HG03039 (cell line): ENCODE results near the gene CTDSP2.
"Not testable (repeated sequence)": the region's sequence is repeated elsewhere in the genome, so short reads cannot be mapped to it uniquely, and the experiment has no call there.

Experiments
- ATAC-seq: cut with Tn5 transposase; IDR thresholded peaks from one replicate; pipeline ENCODE4 v1.9.1; 2021; ENCODE audit warnings: mild to moderate bottlenecking, moderate library complexity; ENCODE audit not compliant: unreplicated experiment

Gene CTDSP2

GRCh38 chr12:57853864-57854556 is 7.5 kb upstream of the CTDSP2 start:
- ATAC-seq: no peak

DNA sequence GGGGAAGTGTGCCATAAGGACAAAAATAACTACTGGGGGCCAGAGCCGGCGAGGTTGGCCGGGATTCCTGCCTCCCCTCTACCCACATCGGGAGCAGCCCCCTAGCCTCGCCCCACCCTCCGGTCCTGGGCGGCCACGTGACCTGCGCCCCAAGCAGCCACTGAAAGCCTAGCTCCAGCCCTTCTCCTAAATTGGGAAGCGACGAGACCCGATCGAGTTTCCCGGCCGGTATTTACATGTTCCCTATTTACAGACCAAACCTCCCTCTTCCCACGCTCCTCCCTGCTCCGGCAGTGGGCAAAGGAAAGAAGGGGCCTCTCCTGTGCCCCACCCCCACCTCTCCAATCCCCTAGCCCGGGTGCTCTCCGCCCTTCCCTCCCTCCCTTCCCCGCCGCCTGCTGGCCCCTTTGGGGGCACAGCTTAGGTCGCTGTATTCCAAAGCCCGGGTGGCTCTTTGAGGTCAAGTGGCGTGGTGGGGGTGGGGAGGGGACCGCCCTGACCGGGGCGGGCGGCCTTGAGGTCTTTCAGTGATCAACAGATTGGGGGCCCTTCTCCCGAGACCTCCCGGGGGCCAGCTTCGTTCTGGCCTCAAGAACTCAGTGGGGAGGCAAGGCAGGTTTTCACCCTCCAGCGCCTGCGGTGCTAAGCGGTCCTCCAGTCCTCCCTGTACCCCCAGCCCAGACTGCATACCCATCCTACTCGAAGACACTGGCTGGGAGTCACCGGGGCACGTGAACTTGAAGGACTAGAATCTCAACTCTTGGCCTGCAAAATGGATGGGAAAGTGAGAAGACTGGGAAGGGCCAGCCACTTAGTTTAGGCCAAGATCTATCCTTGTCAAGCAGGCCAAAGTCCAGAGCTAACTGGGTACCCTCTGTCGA is 6.3 kb upstream of the CTDSP2 start:
- no peak for ATAC-seq

DNA sequence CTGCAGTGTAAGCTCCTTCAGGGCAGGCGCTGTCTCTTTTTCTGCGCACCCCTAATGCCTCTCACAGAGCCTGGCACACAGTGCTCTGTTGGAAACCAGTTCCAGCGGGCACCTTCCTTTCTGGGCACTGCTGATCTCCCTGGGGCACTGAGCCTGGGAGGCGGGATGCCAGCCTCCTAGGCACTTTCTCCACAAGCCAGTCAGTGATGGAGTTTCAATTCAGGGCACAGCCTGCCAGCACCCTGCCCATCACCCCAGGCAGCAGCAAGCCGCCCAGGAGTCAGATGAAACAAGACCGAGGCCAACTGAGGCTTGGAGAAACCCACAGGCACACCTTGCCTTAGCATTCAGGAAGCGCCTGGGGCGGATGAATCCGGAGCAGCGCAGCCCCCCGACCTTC is 5.7 kb upstream of the CTDSP2 start:
- ATAC-seq: no peak

DNA sequence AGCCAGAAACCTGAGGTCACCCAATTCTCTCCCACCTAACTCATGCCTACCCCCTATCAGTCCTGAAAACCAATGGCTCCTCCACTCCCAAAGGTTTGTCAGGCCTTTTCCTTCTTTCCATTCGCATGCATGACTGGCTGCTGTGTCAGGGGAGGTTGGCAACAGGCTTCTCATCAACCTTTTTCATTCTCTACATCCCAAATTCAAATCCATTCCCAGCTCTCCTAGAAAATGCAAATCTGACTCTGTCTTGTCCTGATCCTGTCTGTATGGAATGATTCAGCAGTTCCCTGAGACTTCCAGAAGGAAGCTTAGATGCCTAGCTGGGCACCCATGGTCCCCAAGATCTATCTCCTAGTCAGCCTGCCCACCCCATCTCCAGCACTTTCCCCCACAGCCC is 5.0 kb upstream of the CTDSP2 start:
- no peak for ATAC-seq

GRCh38 chr12:57850854-57851430 is 4.4 kb upstream of the CTDSP2 start:
- ATAC-seq: no peak

DNA sequence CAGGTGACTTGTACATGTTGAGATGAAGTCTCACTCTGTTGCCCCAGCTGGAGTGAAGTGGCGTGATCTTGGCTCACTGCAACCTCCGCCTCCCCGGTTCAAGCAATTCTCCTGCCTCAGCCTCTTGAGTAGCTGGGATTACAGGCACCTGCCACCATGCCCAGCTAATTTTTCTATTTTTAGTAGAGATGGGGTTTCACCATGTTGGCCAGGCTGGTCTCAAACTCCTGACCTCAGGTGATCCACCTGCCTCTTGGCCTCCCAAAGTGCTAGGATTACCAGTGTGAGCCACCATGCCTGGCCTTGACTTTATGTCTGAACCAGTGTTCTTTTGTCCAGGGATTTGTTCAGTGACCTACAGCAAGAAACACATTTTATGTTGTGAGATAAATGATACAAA is 2.9 kb upstream of the CTDSP2 start:
- ATAC-seq: not testable (repeated sequence)

DNA sequence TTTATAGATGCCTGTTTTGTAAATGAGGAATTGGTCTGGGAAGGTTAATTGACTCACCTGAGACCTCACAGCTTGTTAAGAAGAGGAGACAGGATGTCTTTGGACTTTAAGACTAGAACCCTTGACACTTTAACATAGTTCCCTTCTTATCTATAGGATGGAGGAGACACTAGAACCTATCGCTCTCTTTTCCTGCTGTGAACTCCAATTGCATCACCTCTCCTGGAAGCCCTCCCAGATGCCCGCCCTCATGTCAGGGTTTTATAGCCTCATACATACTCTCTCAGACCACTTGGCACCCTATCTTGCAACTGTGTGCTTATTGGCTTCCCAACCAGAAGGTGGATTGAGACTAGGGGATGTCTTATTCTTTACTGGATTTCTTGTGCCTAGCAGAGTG is 2.5 kb upstream of the CTDSP2 start:
- no peak for ATAC-seq

GRCh38 chr12:57848208-57848607 is 1.7 kb upstream of the CTDSP2 start:
- ATAC-seq: no peak

DNA sequence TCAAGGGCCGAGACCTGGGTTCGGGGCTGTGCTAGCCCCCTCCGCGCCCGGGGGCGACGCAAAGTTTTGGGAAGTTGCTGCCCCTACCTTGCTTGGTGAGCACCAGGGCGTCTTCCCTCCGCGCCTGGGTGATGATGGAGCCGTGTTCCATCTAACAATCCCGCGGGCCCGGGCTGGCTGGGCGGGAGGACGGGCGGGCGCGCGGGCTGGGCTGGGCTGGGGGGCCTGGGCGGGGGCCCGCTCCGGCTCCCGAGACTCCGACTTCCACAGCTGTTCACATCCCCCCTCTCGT is 298 bp downstream of the CTDSP2 start:
- ATAC-seq: peak; percentile 8

- peak; percentile 19 for ATAC-seq
These were observed 848 bp downstream of the CTDSP2 start for GRCh38 chr12:57845478-57846284.

- ATAC-seq: peak; percentile 14
These were observed 1.6 kb downstream of the CTDSP2 start for GRCh38 chr12:57844709-57845477.

- ATAC-seq: no peak
These were observed 3.9 kb downstream of the CTDSP2 start for GRCh38 chr12:57842342-57843294.

GRCh38 chr12:57841445-57841844 is 5.1 kb downstream of the CTDSP2 start:
- no peak for ATAC-seq

DNA sequence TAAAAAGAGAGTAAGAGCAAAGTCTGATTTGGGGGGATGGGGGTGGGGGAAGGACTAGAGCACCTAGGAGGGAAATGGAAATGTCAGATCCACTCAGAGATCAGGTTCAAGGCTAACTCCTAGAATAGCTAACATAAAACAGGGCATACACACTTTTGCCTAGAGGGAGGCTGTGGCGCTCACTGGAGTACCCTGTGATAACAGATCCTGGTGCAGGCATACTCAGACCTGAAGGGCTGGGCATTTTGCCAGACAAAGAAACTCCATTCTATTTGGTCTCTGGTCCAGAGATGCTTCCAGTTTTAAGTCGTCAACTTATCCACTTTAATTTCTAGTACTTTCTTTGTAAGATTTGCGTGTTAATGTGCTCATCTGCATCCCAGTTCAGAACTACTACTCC is 5.8 kb downstream of the CTDSP2 start:
- ATAC-seq: no peak

DNA sequence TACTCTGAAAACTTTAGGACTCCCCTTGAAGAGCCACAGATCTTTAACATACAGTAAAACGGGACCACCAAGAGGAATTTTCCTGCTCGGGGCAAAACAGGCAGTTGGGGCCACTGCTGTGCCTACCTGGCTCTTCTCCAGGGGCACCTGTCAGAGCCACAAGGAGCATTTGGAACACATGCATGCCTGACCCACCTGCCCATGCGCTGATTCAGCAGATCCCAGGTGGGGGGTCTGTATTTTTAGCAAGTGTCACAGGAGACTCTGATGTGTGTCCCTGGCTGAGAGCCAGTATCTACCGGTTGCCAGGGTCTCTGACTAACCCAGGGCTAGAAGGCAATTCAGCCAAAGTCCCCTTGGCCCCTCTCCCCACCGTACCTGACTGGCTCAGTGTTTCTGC is 6.5 kb downstream of the CTDSP2 start:
- no peak for ATAC-seq

DNA sequence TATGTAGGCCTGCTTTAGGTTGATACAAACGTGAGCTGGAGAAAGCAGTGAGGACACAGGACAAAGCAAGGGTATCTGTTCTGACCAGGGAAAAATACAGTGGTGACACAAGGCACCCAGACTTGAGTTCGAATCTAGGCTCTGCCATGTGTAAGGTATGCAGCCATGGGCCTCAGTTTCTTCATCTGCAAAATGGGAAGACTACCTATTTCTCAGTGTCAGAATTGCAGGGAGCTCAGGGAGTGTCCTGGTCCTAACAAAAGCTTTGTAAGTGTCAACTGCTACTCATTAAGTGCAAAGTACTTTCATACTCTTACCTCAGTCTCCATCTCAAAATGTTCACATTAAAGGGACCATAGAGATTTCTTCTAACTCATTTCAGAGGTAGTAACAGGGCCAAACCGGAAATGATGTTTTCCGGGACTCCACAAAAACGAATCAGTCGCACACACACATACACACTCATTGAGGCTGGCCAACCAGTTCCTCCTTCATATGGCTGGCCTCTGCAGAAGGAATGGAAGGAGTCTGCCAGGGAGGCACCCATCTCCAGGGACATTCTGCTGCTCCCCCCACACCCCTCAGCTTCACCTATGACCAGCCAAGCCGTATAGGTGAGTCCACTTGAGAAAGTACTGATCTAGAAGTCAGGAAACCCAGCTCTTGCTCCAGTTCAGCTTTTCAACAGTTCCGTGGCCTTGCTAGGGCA is 7.8 kb downstream of the CTDSP2 start:
- no peak for ATAC-seq

DNA sequence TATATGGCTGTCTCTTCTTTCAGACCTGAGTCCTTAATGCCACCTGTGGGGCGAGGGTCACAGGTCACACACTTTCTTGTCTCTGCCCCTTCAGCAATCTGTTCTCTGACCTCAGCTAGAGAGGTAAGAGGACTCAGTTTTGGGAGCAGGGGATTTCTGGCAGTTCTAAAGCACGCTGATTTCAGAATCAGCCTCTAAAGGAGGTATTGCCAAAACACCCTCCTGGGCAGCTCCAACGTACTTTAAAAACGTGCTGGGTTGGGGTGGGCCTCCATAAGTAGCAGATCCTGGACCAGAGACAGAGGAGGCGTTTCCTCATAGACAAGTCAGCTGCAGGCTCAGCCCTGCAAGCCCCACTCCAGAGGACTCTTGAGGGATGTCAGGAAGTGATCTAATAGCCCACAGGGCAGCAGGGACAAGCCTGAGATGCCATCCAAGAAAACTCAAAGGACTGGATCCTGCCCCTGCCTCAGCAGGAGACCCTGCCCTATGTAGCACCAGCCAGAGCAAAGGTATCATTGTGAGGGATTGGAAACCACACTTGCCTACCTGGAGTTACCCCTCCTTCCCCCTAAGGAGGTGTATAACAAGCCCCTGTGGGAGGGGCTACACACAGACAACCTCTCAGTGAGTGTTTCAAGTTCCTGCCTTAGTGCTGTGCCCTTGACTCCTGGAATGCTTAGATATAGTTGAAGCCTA is 8.5 kb downstream of the CTDSP2 start:
- no peak for ATAC-seq
